WI38 (cell line): Measurements from ENCODE around the gene ITGA8.
"Not testable (repeated sequence)": the region's sequence is repeated elsewhere in the genome, so short reads cannot be mapped to it uniquely, and the experiment has no call there.

ENCODE experiments used
- H3K4me3 ChIP-seq: 2 replicates; pipeline ENCODE4 v1.5.1; 2011; ENCODE audit warnings: low read depth, mild to moderate bottlenecking, control low read depth, low read length
- CTCF ChIP-seq: IDR thresholded peaks from 2 replicates; pipeline ENCODE4 v1.5.1; 2012; ENCODE audit warnings: low read depth, mild to moderate bottlenecking, control low read depth, low read length

ITGA8 gene

GRCh38 chr10:15632456-15633091, 87.1 kb downstream of the ITGA8 start:
- TF ChIP-seq CTCF, result no peak
- no peak overlapping the region for H3K4me3 ChIP-seq

- not testable (repeated sequence) for H3K4me3 ChIP-seq
Measured at GRCh38 chr10:15631205-15631604, 88.5 kb downstream of the ITGA8 start.

GRCh38 chr10:15630353-15630752, 89.4 kb downstream of the ITGA8 start:
- TF ChIP-seq CTCF, result no peak
- H3K4me3 ChIP-seq, result no peak overlapping the region

- no peak for TF ChIP-seq CTCF
- no peak overlapping the region for H3K4me3 ChIP-seq
Measured at GRCh38 chr10:15627617-15628196, 92.0 kb downstream of the ITGA8 start.

GRCh38 chr10:15626937-15627336, 92.8 kb downstream of the ITGA8 start:
- no peak overlapping the region for H3K4me3 ChIP-seq
- TF ChIP-seq CTCF, result no peak

GRCh38 chr10:15625261-15625660, 94.5 kb downstream of the ITGA8 start:
- no peak overlapping the region for H3K4me3 ChIP-seq
- TF ChIP-seq CTCF, result no peak

- H3K4me3 ChIP-seq, result no peak overlapping the region
- TF ChIP-seq CTCF, result no peak
Measured at GRCh38 chr10:15624401-15625196, 95.1 kb downstream of the ITGA8 start.
